ENCODE data around the gene APOH. TPM values are rescaled to one million over a fixed set of nuclear protein-coding genes. Genes with fewer than 3 reads are reported as not detected.
A peak's percentile ranks its signal among the peaks of the same experiment; 100 is the strongest.

APOH gene
- total and polyA plus RNA-seq, 9 of the 15 experiments (the other 6 are each of a cell fraction or from before 2014, with no cell fraction given), result 1.1 TPM; not detected in 8

DNA sequence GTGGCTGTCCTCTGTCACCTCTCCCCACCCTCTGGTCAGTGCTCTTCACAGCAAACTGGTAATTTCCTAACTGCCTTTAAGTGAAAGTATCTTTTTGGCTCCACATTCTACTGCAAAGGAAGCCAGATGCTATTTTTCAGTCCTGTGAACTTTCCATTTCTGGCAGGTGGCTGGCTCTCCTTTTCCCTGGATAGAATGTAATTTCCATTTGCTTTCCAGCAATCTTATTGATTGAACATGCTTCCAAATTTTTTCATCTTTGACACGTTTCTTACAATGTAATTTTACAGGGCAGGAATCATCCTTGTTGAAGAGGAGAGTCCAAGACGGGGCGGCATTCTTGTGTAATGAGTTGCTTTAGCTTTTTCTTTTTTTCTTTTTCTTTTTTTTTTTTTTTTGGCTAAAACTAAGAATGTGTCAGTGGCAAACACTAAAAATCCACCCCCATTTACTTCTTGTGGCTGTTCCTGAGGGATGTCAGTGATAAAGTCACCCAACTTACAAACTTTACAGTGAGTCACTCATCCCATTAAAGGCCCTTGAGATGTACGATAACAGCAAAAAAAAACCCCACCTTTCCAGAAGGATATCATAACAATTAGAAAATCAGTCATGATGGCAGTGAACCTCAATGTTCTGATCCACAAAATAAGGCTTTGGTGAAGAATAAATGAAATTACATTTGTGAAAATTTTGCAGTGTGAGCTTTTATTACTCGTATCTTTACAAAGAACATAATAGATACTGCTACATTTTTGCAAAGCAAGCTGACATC lies 43.8 kb upstream of the APOH start (continued):
- TF ChIP-seq, protein P1, sequence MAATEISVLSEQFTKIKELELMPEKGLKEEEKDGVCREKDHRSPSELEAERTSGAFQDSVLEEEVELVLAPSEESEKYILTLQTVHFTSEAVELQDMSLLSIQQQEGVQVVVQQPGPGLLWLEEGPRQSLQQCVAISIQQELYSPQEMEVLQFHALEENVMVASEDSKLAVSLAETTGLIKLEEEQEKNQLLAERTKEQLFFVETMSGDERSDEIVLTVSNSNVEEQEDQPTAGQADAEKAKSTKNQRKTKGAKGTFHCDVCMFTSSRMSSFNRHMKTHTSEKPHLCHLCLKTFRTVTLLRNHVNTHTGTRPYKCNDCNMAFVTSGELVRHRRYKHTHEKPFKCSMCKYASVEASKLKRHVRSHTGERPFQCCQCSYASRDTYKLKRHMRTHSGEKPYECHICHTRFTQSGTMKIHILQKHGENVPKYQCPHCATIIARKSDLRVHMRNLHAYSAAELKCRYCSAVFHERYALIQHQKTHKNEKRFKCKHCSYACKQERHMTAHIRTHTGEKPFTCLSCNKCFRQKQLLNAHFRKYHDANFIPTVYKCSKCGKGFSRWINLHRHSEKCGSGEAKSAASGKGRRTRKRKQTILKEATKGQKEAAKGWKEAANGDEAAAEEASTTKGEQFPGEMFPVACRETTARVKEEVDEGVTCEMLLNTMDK (IDR thresholded peaks at IDR 0.05; ENCODE audit: borderline replicate concordance, insufficient read depth, low read depth, low read length, poor library complexity, severe bottlenecking), result no peak
- TF ChIP-seq DMBX1 (CRISPR knock-in tag; IDR thresholded peaks at IDR 0.05; ENCODE audit: borderline replicate concordance), result no peak
- no peak for TF ChIP-seq ARHGAP35 (IDR thresholded peaks at IDR 0.05; ENCODE audit: partially characterized antibody)
- TF ChIP-seq ATF1 (CRISPR knock-in tag; IDR thresholded peaks at IDR 0.05), result no peak
- no peak for TF ChIP-seq ATF1 (tag; IDR thresholded peaks at IDR 0.05)
- no peak for TF ChIP-seq ZFP36 (IDR thresholded peaks at IDR 0.05; ENCODE audit: low read depth, low read length, partially characterized antibody)
- no peak for TF ChIP-seq ZNF445 (CRISPR knock-in tag; IDR thresholded peaks at IDR 0.05; ENCODE audit: low read depth)
- TF ChIP-seq TCF15 (CRISPR knock-in tag; IDR thresholded peaks at IDR 0.05), result no peak
- TF ChIP-seq MAZ (CRISPR knock-in tag; conservative IDR thresholded peaks at IDR 0.05 in 1 of 2, IDR thresholded peaks at IDR 0.05 in 1 of 2), result no peak
- no peak for TF ChIP-seq RBM17 (IDR thresholded peaks at IDR 0.05; ENCODE audit: borderline replicate concordance, low read depth, low read length)
- TF ChIP-seq STAT5B (CRISPR knock-in tag; IDR thresholded peaks at IDR 0.05), result no peak
- TF ChIP-seq NFIC (IDR thresholded peaks at IDR 0.05), result no peak
- TF ChIP-seq TEAD4 (IDR thresholded peaks at IDR 0.05; ENCODE audit: low read length), result peak; percentile 6; the same call in 1 of the 2 replicates
- TF ChIP-seq TEAD4 (CRISPR knock-in tag; IDR thresholded peaks at IDR 0.05; ENCODE audit: borderline replicate concordance), result no peak
- TF ChIP-seq MEIS2 (IDR thresholded peaks at IDR 0.05; ENCODE audit: partially characterized antibody), result peak; percentile 39
- TF ChIP-seq XRCC5 (IDR thresholded peaks at IDR 0.05; ENCODE audit: low read depth, low read length), result no peak
- peak; percentile 80 for TF ChIP-seq DPF2 (IDR thresholded peaks at IDR 0.05)
- TF ChIP-seq ZNF143 (CRISPR knock-in tag; IDR thresholded peaks at IDR 0.05), result no peak
- no peak for TF ChIP-seq POLR2G (IDR thresholded peaks at IDR 0.05; ENCODE audit: low read depth, low read length)
- peak; percentile 93 for TF ChIP-seq JUND (IDR thresholded peaks at IDR 0.05; ENCODE audit: borderline replicate concordance, low read depth, low read length)
- peak; percentile 77; the same call in 1 of the 3 replicates for TF ChIP-seq JUND (tag; IDR thresholded peaks at IDR 0.05; ENCODE audit: borderline replicate concordance, low read depth, low read length)
- TF ChIP-seq TEAD1 (CRISPR knock-in tag; IDR thresholded peaks at IDR 0.05), result no peak
- no peak for TF ChIP-seq FOXM1 (IDR thresholded peaks at IDR 0.05; ENCODE audit: low read depth)
- TF ChIP-seq FOXM1 (CRISPR knock-in tag; IDR thresholded peaks at IDR 0.05; ENCODE audit: low read depth), result no peak
- no peak for TF ChIP-seq SIX5 (IDR thresholded peaks at IDR 0.05; ENCODE audit: borderline replicate concordance in 1 of 2, insufficient read depth in 1 of 2, low read depth in 1 of 2, low read length in 2 of 2)
- no peak for TF ChIP-seq PYGO2 (tag; IDR thresholded peaks at IDR 0.05)
- no peak for TF ChIP-seq ZBTB1 (CRISPR knock-in tag; IDR thresholded peaks at IDR 0.05; ENCODE audit: borderline replicate concordance, low read depth)
- TF ChIP-seq, protein P2, sequence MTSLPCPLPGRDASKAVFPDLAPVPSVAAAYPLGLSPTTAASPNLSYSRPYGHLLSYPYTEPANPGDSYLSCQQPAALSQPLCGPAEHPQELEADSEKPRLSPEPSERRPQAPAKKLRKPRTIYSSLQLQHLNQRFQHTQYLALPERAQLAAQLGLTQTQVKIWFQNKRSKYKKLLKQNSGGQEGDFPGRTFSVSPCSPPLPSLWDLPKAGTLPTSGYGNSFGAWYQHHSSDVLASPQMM (CRISPR knock-in tag; IDR thresholded peaks at IDR 0.05), result no peak

Data from K562 (cell line).